Daoy (cell line): ENCODE results near the gene TMEM82. TPM values are rescaled to one million over a fixed set of nuclear protein-coding genes. Genes with fewer than 3 reads are reported as not detected.

Source experiments
- DNase-seq: peaks from one replicate; pipeline ENCODE4 v3.0.0-alpha.2; 2015; ENCODE audit warnings: low read depth
- total RNA-seq: library from RNA; depleted of rRNA; stranded (reverse); fragments of >200 nt; shearing (Covaris generic); gene quantifications from 2 replicates; pipeline ENCODE4 v1.2.3, GENCODE V29; 2014

TMEM82 gene
- total RNA-seq, 1 experiment from 2014 or later: not detected

GRCh38 chr1:15736038-15736891 is 6.0 kb upstream of the TMEM82 start, which contains the start of gene SLC25A34:
Gene SLC25A34 (plus strand): TSS chr1:15736258. CDS start chr1:15736486, 228 bp downstream.
- DNase-seq: no peak

DNA sequence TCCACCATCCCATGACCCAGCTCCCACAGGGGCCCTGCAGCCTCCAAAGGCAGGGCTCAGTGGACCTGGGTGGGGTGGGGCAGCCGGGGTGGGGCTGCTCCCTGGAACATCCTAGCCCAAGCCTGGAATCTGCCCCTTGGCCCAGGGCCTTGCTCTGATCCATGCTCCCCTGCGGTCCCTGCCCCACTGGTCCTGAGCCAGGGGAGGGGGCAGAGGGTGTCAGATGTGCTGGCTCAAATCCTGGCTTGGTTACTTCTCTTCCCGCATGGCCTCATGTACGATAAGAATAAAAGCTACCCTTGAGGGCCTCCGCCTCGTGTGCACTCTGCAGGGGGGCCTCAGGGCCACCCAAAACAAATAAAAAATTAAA is 5.4 kb upstream of the TMEM82 start:
- DNase-seq: no peak

- no peak for DNase-seq
These were observed 4.7 kb upstream of the TMEM82 start for GRCh38 chr1:15737324-15738319.

DNA sequence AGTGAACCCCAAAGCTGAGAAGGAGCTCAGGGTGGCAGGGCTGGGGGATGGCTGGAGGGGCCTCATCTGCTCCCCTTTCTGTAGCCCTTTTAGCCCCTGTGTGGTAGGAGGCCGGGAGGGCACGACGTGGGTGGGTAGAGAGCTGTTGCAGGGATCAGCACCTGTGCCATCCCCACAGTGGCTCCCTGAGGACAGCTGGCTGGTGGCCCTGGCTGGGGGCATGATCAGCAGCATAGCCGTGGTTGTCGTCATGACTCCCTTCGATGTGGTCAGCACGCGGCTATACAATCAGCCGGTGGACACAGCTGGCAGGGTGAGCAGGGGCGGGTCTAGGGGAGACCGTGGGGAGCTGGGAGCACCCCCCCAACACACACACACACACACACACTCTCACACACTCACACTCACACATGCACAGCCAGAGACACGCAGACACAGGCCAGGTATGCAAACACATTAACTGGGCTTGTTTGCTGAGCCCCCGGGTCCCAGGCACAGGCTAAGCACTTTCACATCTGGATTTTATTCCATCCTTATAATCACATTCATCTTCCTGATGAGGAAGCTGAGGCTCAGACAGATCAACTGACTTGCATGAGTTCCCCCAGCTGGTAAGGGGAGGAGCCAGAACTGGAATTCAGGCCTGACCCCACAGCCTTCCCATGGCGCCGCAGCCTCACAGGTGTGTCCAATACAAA is 3.7 kb upstream of the TMEM82 start:
- no peak for DNase-seq

DNA sequence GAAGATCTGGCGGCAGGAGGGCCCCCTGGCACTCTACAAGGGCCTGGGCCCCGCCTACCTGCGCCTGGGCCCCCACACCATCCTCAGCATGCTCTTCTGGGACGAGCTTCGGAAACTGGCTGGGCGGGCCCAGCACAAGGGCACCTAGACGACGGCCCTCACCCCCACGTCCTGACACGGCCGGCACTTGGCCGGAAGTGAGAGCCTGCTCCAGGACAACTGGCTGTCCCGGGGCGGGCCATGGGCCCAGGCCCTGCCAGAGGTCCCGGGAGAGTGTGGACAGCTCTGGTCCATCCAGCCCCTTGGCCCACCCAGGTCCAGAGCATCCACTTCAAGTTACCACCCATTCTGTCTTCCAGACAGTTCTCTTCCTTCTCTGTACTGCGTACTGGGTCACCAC is 3.0 kb upstream of the TMEM82 start:
- DNase-seq: no peak

- DNase-seq: no peak
These were observed 2.6 kb upstream of the TMEM82 start for GRCh38 chr1:15739745-15740144.

GRCh38 chr1:15740924-15741850 is 1.1 kb upstream of the TMEM82 start:
- peak; percentile 84 for DNase-seq

- DNase-seq: no peak
These were observed 1.9 kb downstream of the TMEM82 start for GRCh38 chr1:15744122-15744679.

DNA sequence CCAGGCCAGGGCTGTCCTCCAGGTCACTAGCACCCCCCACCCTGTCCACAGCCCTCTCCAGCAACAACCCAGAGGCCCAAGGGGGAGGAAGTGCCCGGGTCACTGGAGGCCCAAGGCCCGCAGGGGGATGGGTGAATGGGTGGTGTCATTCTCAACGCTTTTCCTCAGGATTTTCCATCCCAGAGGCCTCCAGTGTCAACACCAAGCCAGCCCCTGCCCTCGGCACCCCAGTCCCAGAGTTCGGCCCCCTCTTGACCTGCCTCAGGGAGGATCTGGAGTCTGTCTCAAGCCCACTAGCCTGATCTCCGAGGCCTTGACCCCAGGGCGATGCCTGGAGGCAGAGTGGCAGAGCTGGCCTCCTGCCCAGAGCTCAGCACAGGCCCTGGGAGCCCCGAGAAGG is 5.1 kb downstream of the TMEM82 start:
- no peak for DNase-seq

- no peak for DNase-seq
These were observed 6.0 kb downstream of the TMEM82 start for GRCh38 chr1:15748264-15748663.

GRCh38 chr1:15748690-15749398 is 6.5 kb downstream of the TMEM82 start:
- no peak for DNase-seq

DNA sequence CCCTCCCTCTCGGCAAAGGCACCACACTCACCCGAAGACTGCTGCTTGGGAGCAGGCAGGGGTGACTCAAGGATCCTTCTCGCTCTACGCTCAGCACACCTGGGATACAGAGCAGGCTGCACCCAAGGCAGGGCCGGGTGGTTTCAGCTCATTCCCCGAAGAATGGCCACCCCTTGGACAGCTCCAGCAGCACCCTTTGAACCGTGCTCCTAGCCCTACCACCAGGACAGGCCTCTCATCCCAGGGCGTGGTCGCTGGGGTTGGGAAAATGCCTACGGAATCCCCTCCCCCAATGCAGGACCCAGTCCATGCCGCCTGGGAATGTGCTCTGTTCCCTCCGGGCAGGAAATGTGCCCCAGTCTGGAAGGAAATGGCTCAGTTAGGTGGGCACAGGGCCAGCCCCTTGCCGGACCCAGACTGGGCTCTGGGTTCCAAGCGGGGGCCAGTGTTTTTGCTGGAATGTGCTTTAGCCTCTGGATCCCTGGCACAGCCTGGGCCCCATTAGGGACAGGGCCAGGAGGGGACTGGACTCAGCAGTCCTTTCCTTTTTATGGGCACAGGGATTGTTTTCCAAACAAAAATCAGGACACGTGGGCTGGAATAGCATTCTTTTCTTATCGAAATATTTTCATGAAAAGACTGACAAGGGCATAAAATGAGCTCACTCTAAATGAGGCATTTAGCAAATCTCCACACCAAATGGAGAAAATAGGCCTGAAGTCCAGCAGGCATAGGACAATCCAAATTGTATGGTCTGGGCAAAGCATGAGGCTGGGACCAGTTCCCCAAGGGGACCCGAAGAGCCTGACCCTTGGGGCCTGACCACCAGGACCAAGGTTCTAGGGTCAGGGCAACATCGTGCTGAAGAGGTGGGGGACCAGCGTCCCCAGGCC is 7.3 kb downstream of the TMEM82 start:
- DNase-seq: peak; percentile 88

DNA sequence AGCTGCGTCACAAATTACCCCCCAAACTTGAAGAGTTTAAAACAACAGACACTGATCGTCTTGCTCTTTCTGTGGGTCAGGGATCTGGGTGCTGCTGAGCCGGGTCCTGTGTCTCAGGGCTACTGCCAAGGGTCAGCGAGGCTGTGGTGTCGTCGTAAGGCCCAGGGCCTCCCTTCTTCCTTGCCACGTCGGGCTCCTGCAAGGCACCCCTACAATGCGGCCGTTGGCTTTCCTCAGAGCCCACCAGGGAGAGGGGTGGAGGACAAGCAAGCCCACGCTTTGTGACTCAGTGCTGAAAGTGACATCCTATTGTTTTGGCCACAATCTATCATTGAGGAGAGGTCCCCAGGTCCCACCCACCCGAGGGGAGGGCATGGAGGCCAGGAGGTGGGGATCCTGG is 8.6 kb downstream of the TMEM82 start:
- no peak for DNase-seq

DNA sequence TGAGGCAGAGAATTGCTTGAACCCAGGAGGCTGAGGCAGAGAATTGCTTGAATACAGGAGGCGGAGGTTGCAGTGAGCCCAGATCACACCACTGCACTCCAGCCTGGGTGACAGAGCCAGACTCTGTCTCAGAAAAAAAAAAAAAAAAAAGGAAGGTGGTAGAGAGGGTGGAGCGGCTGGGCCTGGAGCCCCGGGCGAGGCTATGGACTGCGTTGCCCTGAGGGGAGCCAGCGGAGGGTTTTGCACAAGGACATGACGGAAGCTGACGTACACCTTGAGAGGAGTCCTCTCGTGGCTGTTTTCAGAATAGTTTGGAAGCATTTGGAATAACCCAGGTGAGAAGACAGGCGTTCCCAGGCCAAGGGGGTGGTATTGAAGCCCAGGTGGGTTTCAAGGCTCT is 9.4 kb downstream of the TMEM82 start:
- DNase-seq: no peak

- DNase-seq: no peak
These were observed 11.5 kb downstream of the TMEM82 start for GRCh38 chr1:15753776-15754175.

- DNase-seq: no peak
These were observed 12.8 kb downstream of the TMEM82 start for GRCh38 chr1:15755021-15755645.

- no peak for DNase-seq
These were observed 13.3 kb downstream of the TMEM82 start for GRCh38 chr1:15755646-15756040.
